OCI-LY1 (cell line): ENCODE measurements around the gene ANO4.

Source experiments
- H2AFZ ChIP-seq: fragments of 200-600 bp; sonication (generic), shearing (Covaris generic); 2 replicates; pipeline ENCODE4 v1.6.0; 2014; ENCODE audit warnings: antibody characterized with exemption, mild to moderate bottlenecking, low read length
- H3F3A ChIP-seq: fragments of 200-600 bp; sonication (generic), shearing (Covaris generic); 2 replicates; pipeline ENCODE4 v1.6.0; 2014; ENCODE audit warnings: mild to moderate bottlenecking, antibody characterized with exemption, low read length, moderate library complexity; ENCODE audit not compliant: insufficient read depth
- H3K27ac ChIP-seq: fragments of 200-600 bp; sonication (generic); 2 replicates; pipeline ENCODE4 v1.5.1; 2014; ENCODE audit warnings: low read length, mixed run types, mild to moderate bottlenecking, low read depth; ENCODE audit not compliant: poor library complexity, severe bottlenecking
- H3K27me3 ChIP-seq: fragments of 200-600 bp; sonication (generic); 2 replicates; pipeline ENCODE4 v1.6.0; 2014; ENCODE audit warnings: antibody characterized with exemption, mild to moderate bottlenecking, low read length, moderate library complexity; ENCODE audit not compliant: insufficient read depth
- H3K36me3 ChIP-seq: fragments of 200-600 bp; sonication (generic); 2 replicates; pipeline ENCODE4 v1.6.1; 2014; ENCODE audit warnings: mild to moderate bottlenecking, antibody characterized with exemption, low read length, moderate library complexity, mixed read lengths; ENCODE audit not compliant: insufficient read depth
- H3K4me1 ChIP-seq: fragments of 200-600 bp; sonication (generic); 2 replicates; pipeline ENCODE4 v1.5.1; 2014; ENCODE audit warnings: mild to moderate bottlenecking, low read length, moderate library complexity; ENCODE audit not compliant: insufficient read depth, severe bottlenecking
- H3K4me2 ChIP-seq: fragments of 200-600 bp; sonication (generic), shearing (Covaris generic); 2 replicates; pipeline ENCODE4 v1.6.1; 2014; ENCODE audit warnings: low read length
- H3K4me3 ChIP-seq: fragments of 200-600 bp; sonication (generic); 2 replicates; pipeline ENCODE4 v1.5.1; 2014; ENCODE audit warnings: low read length, low read depth, mild to moderate bottlenecking, mixed read lengths; ENCODE audit not compliant: poor library complexity, severe bottlenecking
- H3K79me2 ChIP-seq: fragments of 200-600 bp; shearing (Covaris generic); 2 replicates; pipeline ENCODE4 v1.6.1; 2016; ENCODE audit warnings: mixed run types, low read length, mixed read lengths; ENCODE audit not compliant: insufficient read depth
- H3K9ac ChIP-seq: fragments of 200-600 bp; sonication (generic), shearing (Covaris generic); 2 replicates; pipeline ENCODE4 v1.6.1; 2014; ENCODE audit warnings: mild to moderate bottlenecking, low read length, mixed read lengths
- H3K9me2 ChIP-seq: fragments of 200-600 bp; sonication (generic), shearing (Covaris generic); 2 replicates; pipeline ENCODE4 v1.6.1; 2014; ENCODE audit warnings: low read depth, mild to moderate bottlenecking, low read length, mixed read lengths
- H3K9me3 ChIP-seq: fragments of 200-600 bp; shearing (Covaris generic); 2 replicates; pipeline ENCODE4 v1.6.1; 2014; ENCODE audit warnings: low read length, mixed read lengths
- H4K20me1 ChIP-seq: fragments of 200-600 bp; sonication (generic), shearing (Covaris generic); 2 replicates; pipeline ENCODE4 v1.6.0; 2016; ENCODE audit warnings: mild to moderate bottlenecking, low read length; ENCODE audit not compliant: insufficient read depth
- EZH2 ChIP-seq: fragments of 200-600 bp; sonication (generic), shearing (Covaris generic); IDR thresholded peaks from 2 replicates; pipeline ENCODE4 v1.8.0; 2017; ENCODE audit warnings: borderline replicate concordance, mixed run types, mild to moderate bottlenecking, antibody characterized with exemption, low read length, moderate library complexity, mixed read lengths
- TF ChIP-seq, protein P1 (sequence below): fragments of 200-600 bp; sonication (generic), shearing (Covaris generic); IDR thresholded peaks from 2 replicates; pipeline ENCODE4 v1.5.1; 2017; ENCODE audit warnings: mild to moderate bottlenecking, antibody characterized with exemption, low read length, moderate library complexity, mixed read lengths

ANO4 gene

DNA sequence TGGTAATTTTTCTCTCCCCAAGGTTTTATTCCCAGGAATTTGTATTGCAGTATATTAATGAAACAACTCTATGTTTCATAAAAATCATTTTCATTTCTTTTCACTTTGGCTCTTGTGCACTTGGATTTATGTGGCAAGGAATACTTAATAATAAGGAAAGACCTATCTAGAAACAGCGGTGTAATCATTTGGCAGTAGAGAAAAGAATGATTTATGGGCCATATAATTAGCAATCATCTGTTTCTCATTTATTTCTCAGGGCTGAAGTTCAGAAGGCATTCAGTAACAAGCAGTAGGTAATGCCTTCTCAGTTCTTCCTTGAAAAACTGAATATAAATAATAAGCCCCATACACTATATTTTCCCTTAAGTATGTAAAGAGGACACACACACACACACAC is 172.6 kb downstream of the ANO4 start:
- Histone ChIP-seq H3F3A (no peaks in the 10 kb centered on the region), H3K4me1 (no peaks in the 10 kb centered on the region), H3K4me3 (no peak overlapping the region), H3K36me3 (no peaks in the 10 kb centered on the region), H3K9ac (no peak overlapping the region), H3K27me3 (no peaks in the 10 kb centered on the region), H2AFZ (no peak overlapping the region), H3K27ac (no peak overlapping the region), H3K4me2 (no peak overlapping the region), H4K20me1 (no peaks in the 10 kb centered on the region), H3K9me3 (no peaks in the 10 kb centered on the region), H3K79me2 (no peaks in the 10 kb centered on the region), H3K9me2 (no peaks in the 10 kb centered on the region)
- no peak for TF ChIP-seq EZH2
- TF ChIP-seq, protein P1, sequence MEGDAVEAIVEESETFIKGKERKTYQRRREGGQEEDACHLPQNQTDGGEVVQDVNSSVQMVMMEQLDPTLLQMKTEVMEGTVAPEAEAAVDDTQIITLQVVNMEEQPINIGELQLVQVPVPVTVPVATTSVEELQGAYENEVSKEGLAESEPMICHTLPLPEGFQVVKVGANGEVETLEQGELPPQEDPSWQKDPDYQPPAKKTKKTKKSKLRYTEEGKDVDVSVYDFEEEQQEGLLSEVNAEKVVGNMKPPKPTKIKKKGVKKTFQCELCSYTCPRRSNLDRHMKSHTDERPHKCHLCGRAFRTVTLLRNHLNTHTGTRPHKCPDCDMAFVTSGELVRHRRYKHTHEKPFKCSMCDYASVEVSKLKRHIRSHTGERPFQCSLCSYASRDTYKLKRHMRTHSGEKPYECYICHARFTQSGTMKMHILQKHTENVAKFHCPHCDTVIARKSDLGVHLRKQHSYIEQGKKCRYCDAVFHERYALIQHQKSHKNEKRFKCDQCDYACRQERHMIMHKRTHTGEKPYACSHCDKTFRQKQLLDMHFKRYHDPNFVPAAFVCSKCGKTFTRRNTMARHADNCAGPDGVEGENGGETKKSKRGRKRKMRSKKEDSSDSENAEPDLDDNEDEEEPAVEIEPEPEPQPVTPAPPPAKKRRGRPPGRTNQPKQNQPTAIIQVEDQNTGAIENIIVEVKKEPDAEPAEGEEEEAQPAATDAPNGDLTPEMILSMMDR: no peak

DNA sequence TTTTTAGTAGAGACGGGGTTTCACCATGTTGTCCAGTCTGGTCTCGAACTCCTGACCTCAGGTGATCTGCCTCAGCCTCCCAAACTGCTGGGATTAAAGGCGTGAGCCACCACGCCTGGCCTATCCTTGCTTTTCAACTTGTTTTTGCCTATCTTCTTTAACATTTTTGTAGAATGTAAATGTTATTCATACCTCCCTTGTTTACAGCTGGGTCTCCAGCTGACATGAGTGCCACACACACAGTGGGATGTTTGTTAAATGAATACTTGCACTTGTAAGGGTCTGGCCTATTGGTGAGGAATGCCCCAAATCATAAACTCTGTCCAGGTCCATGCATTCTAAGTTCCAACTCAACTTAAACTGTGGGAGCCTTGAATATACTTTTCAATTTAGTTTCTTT is 176.3 kb downstream of the ANO4 start:
- Histone ChIP-seq H2AFZ (no peak overlapping the region), H3K36me3 (no peaks in the 10 kb centered on the region), H3K27ac (no peak overlapping the region), H3F3A (no peaks in the 10 kb centered on the region), H3K9ac (no peak overlapping the region), H3K4me3 (no peak overlapping the region), H3K27me3 (no peaks in the 10 kb centered on the region), H3K9me2 (no peaks in the 10 kb centered on the region), H4K20me1 (no peaks in the 10 kb centered on the region), H3K4me1 (no peaks in the 10 kb centered on the region), H3K79me2 (no peaks in the 10 kb centered on the region), H3K9me3 (no peaks in the 10 kb centered on the region), H3K4me2 (no peak overlapping the region)
- no peak for TF ChIP-seq EZH2
- TF ChIP-seq, protein P1: no peak

DNA sequence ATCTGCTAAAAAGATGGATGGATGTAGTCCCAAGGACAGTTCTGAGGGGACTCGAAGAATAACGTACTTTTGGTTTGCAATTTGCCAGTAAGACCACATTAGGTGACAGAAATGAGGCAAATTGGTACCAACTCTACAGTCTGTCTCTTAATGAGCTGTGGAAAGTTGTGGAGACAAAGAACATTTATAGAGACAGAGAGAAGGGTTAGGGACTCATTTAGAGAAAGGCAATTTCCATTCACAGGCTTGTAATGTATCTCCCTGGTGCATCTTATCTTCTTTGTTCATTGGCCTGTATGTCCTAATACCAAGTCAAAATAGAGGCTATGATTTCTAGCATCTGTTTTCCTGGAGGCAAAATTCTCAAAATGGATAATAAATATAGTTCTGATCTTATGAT is 177.5 kb downstream of the ANO4 start:
- Histone ChIP-seq H3F3A (no peaks in the 10 kb centered on the region), H3K27ac (no peak overlapping the region), H3K9me3 (no peaks in the 10 kb centered on the region), H3K4me1 (no peaks in the 10 kb centered on the region), H3K9ac (no peak overlapping the region), H3K4me2 (no peak overlapping the region), H4K20me1 (no peaks in the 10 kb centered on the region), H2AFZ (no peak overlapping the region), H3K4me3 (no peak overlapping the region), H3K9me2 (no peaks in the 10 kb centered on the region), H3K79me2 (no peaks in the 10 kb centered on the region), H3K36me3 (no peaks in the 10 kb centered on the region), H3K27me3 (no peaks in the 10 kb centered on the region)
- TF ChIP-seq EZH2: no peak
- TF ChIP-seq, protein P1: no peak
